ENCODE results near the gene ZDHHC8.

Gene ZDHHC8

GRCh38 chr22:20130319-20130718, 1.3 kb upstream of the ZDHHC8 start:
- POLR2A ChIA-PET = no interaction called here
- TF ChIP-seq, protein P1, sequence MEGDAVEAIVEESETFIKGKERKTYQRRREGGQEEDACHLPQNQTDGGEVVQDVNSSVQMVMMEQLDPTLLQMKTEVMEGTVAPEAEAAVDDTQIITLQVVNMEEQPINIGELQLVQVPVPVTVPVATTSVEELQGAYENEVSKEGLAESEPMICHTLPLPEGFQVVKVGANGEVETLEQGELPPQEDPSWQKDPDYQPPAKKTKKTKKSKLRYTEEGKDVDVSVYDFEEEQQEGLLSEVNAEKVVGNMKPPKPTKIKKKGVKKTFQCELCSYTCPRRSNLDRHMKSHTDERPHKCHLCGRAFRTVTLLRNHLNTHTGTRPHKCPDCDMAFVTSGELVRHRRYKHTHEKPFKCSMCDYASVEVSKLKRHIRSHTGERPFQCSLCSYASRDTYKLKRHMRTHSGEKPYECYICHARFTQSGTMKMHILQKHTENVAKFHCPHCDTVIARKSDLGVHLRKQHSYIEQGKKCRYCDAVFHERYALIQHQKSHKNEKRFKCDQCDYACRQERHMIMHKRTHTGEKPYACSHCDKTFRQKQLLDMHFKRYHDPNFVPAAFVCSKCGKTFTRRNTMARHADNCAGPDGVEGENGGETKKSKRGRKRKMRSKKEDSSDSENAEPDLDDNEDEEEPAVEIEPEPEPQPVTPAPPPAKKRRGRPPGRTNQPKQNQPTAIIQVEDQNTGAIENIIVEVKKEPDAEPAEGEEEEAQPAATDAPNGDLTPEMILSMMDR (IDR thresholded peaks at IDR 0.05; ENCODE audit: control extremely low read depth, extremely low read depth, low read depth, missing control alignments) = no peak
- CTCF ChIA-PET = interaction anchor here (2.5 to 2.8 kb wide), 2 partner anchors 10 to 160 kb away, joined by 8 to 19 read pairs; no protein-coding TSS in a partner anchor
- DNase-seq (ENCODE audit: extremely low spot score) = no peak

GRCh38 chr22:20130731-20131596, 640 bp upstream of the ZDHHC8 start:
- TF ChIP-seq, protein P1 (IDR thresholded peaks at IDR 0.05; ENCODE audit: control extremely low read depth, extremely low read depth, low read depth, missing control alignments) = no peak
- CTCF ChIA-PET = interaction anchor here (2.5 kb wide), 1 partner anchor 10 kb away, joined by 8 read pairs; no protein-coding TSS in a partner anchor
- POLR2A ChIA-PET = no interaction called here
- peak; percentile 88 for DNase-seq (ENCODE audit: extremely low spot score)

DNA sequence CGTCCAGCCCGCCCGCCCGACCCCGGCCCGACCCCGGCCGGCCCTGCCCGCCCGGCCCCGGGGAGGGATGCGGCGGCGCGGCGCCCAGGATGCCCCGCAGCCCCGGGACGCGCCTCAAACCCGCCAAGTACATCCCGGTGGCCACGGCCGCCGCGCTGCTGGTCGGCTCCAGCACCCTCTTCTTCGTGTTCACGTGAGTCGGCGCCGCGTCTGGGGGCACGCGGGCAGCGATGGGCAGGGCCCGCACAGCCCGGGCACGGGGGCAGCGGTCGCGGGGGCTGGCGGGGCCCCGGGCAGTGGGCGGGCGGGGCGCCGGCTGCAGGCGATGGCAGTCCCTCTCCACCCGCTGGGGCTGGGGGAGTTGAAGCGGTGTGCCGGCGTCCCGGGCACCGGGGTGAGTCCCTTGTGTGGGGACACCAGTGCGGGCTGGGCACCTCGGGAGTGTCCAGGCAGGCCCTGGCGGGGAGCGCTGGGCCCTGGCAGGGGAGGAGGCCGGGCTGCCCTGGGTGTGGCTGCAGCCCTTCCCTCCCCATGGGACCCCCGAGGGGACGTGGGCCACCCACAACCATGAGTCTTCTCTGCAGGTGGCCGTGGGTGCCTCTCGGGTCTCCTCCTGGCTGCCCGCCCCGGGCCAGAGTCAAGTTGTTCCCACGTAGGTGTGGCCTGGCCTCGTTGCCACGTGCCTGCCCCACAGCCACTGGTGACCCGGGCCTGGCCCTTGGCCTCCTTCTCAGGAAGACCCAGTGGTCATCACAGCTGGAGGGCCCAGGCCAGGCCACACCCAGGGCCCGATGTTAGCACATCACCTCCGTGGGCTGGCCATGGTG, 468 bp downstream of the ZDHHC8 start:
- POLR2A ChIA-PET = no interaction called here
- CTCF ChIA-PET = no interaction called here
- TF ChIP-seq, protein P1 (IDR thresholded peaks at IDR 0.05; ENCODE audit: control extremely low read depth, extremely low read depth, low read depth, missing control alignments) = no peak

GRCh38 chr22:20132686-20133246, 1.2 kb downstream of the ZDHHC8 start:
- CTCF ChIA-PET = no interaction called here
- POLR2A ChIA-PET = no interaction called here

More for the DNA sequence above, 468 bp downstream of the ZDHHC8 start:
- DNase-seq (ENCODE audit: extremely low spot score) = no peak

GRCh38 chr22:20133930-20134549, 2.4 kb downstream of the ZDHHC8 start:
- POLR2A ChIA-PET = no interaction called here
- CTCF ChIA-PET = no interaction called here
- TF ChIP-seq, protein P1 (IDR thresholded peaks at IDR 0.05; ENCODE audit: control extremely low read depth, extremely low read depth, low read depth, missing control alignments) = no peak
- no peak for DNase-seq (ENCODE audit: extremely low spot score)

More at GRCh38 chr22:20132686-20133246, 1.2 kb downstream of the ZDHHC8 start:
- TF ChIP-seq, protein P1 (IDR thresholded peaks at IDR 0.05; ENCODE audit: control extremely low read depth, extremely low read depth, low read depth, missing control alignments) = no peak
- no peak for DNase-seq (ENCODE audit: extremely low spot score)

- DNase-seq (ENCODE audit: extremely low spot score) = no peak
- CTCF ChIA-PET = no interaction called here
- TF ChIP-seq, protein P1 (IDR thresholded peaks at IDR 0.05; ENCODE audit: control extremely low read depth, extremely low read depth, low read depth, missing control alignments) = no peak
- POLR2A ChIA-PET = no interaction called here
Measured at GRCh38 chr22:20135265-20135664, 3.7 kb downstream of the ZDHHC8 start.
